ENCODE measurements around the gene PTPN9. TPM values are rescaled to one million over a fixed set of nuclear protein-coding genes. Genes with fewer than 3 reads are reported as not detected.

Gene PTPN9
- total and polyA plus RNA-seq, 2 of the 13 experiments (the other 11 are each of a cell fraction or from before 2014, with no cell fraction given) = 16.6 to 19.9 TPM

- TF ChIP-seq ZNF510 (CRISPR knock-in tag; IDR thresholded peaks at IDR 0.05; ENCODE audit: low read depth) = no peak; the same call in 1 of the 2 replicates
- TF ChIP-seq NCOA1 (CRISPR knock-in tag; IDR thresholded peaks at IDR 0.05) = no peak
- no peak for TF ChIP-seq JDP2 (CRISPR knock-in tag; IDR thresholded peaks at IDR 0.05; ENCODE audit: borderline replicate concordance)
- no peak for TF ChIP-seq FOXP1 (IDR thresholded peaks at IDR 0.05)
- TF ChIP-seq FOXP1 (CRISPR knock-in tag; IDR thresholded peaks at IDR 0.05) = peak; percentile 19; the same call in 1 of the 2 replicates
- no peak for TF ChIP-seq ZFAT (CRISPR knock-in tag; conservative IDR thresholded peaks at IDR 0.05)
- peak; percentile 30 for TF ChIP-seq FOXK1 (CRISPR knock-in tag; IDR thresholded peaks at IDR 0.05; ENCODE audit: borderline replicate concordance, low read depth)
- TF ChIP-seq ZNF280D (CRISPR knock-in tag; IDR thresholded peaks at IDR 0.05) = no peak
- TF ChIP-seq BORCS8-MEF2B (CRISPR knock-in tag; IDR thresholded peaks at IDR 0.05) = 0 out of 2 replicates have a peak, but pooled peaks have one; percentile 26
- TF ChIP-seq MIXL1 (CRISPR knock-in tag; IDR thresholded peaks at IDR 0.05) = 0 out of 2 replicates have a peak, but pooled peaks have one; percentile 1
- peak; percentile 56; the same call in 1 of the 2 replicates for TF ChIP-seq ZNF687 (CRISPR knock-in tag; IDR thresholded peaks at IDR 0.05)
- TF ChIP-seq PCBP2 (optimal IDR thresholded peaks at IDR 0.05; ENCODE audit: low read depth, low read length, poor library complexity, severe bottlenecking) = no peak
- TF ChIP-seq ZMYM3 (CRISPR knock-in tag; IDR thresholded peaks at IDR 0.05) = no peak
- no peak for TF ChIP-seq TAF15 (IDR thresholded peaks at IDR 0.05; ENCODE audit: low read depth, low read length, poor library complexity, severe bottlenecking)
- no peak for TF ChIP-seq CREBL2 (CRISPR knock-in tag; IDR thresholded peaks at IDR 0.05; ENCODE audit: borderline replicate concordance)
- TF ChIP-seq SPEN (CRISPR knock-in tag; IDR thresholded peaks at IDR 0.05; ENCODE audit: low read depth) = peak; percentile 67; the same call in 1 of the 2 replicates
- TF ChIP-seq ETS1 (CRISPR knock-in tag; IDR thresholded peaks at IDR 0.05) = no peak
- TF ChIP-seq ZNF883 (CRISPR knock-in tag; IDR thresholded peaks at IDR 0.05; ENCODE audit: not compliant biosample characterization) = no peak
- no peak for TF ChIP-seq ZNF33B (CRISPR knock-in tag; IDR thresholded peaks at IDR 0.05)
- TF ChIP-seq ZNF607 (CRISPR knock-in tag; IDR thresholded peaks at IDR 0.05; ENCODE audit: borderline replicate concordance) = no peak
- 0 out of 2 replicates have a peak, but pooled peaks have one; percentile 28 for TF ChIP-seq REPIN1 (CRISPR knock-in tag; IDR thresholded peaks at IDR 0.05; ENCODE audit: borderline replicate concordance, low read depth)
Measured at GRCh38 chr15:75451674-75452363, 127.3 kb downstream of the PTPN9 start, which contains the start of gene SIN3A (continued).

All from HepG2 (cell line).